AG04449 (cell line): ENCODE data around the gene YBX2.
"Not testable (repeated sequence)": the region's sequence is repeated elsewhere in the genome, so short reads cannot be mapped to it uniquely, and the experiment has no call there.

Experiments used
- CTCF ChIA-PET: fragments of 350-600 bp; formaldehyde crosslinking; extraction: SDS; loops from one replicate; lab custom pipeline; 2021; ENCODE audit warnings: antibody characterized with exemption; lab: Yijun Ruan, JAX
- POLR2A ChIA-PET: fragments of 400-600, 350-600 bp; formaldehyde crosslinking; extraction: SDS; loops from one replicate; lab custom pipeline; 2020; ENCODE audit warnings: antibody characterized with exemption, inconsistent platforms; lab: Yijun Ruan, JAX
- DNase-seq: peaks from one replicate; pipeline ENCODE4 v3.0.0-alpha.2; 2010; ENCODE audit warnings: low read depth, low spot score
- H3K4me3 ChIP-seq: 2 replicates; pipeline ENCODE4 v1.5.1; 2011; ENCODE audit warnings: low read depth, mild to moderate bottlenecking, control low read depth, low read length
- TF ChIP-seq, protein P1 (sequence below): IDR thresholded peaks from one replicate; pipeline ENCODE4 v1.5.1; 2011; ENCODE audit warnings: mild to moderate bottlenecking, moderate library complexity, low read length, control low read depth, inconsistent platforms; ENCODE audit not compliant: insufficient read depth; ENCODE audit errors: missing control alignments

YBX2 gene

DNA sequence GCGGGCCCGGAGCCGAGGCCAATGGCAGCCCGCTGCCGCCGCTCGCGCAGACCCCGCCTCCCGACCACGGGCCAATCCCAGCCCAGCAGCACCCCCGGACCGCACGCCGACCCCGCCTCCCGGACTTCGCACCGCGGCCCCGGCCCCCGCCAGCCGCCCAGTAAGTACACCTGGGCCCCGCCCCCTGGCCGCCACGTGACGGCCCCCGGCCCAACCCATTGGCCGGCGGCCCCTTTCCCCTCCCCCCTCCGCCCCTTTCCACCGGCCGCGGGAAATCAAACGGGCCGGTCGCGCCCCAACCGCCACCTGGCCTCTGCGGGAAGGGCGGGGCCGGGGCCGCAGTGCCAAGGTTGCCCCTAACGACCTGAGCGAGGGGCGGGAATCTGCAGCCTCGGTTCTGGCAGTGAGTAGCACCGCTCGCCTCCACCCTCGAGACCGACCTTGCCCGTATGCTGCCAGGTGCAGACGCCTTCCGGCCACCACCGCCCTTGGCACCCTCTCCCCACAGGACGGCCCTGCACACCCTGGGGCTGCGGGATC lies at the start of gene YBX2:
YBX2 (minus strand) TSS at position 26 of the 540 bp plus-strand sequence. CDS start 139 bp downstream, outside the sequence.
- DNase-seq = no peak
- TF ChIP-seq, protein P1, sequence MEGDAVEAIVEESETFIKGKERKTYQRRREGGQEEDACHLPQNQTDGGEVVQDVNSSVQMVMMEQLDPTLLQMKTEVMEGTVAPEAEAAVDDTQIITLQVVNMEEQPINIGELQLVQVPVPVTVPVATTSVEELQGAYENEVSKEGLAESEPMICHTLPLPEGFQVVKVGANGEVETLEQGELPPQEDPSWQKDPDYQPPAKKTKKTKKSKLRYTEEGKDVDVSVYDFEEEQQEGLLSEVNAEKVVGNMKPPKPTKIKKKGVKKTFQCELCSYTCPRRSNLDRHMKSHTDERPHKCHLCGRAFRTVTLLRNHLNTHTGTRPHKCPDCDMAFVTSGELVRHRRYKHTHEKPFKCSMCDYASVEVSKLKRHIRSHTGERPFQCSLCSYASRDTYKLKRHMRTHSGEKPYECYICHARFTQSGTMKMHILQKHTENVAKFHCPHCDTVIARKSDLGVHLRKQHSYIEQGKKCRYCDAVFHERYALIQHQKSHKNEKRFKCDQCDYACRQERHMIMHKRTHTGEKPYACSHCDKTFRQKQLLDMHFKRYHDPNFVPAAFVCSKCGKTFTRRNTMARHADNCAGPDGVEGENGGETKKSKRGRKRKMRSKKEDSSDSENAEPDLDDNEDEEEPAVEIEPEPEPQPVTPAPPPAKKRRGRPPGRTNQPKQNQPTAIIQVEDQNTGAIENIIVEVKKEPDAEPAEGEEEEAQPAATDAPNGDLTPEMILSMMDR = no peak
- POLR2A ChIA-PET = no interaction called here
- peak within 1 kb of the TSS; percentile 29 for H3K4me3 ChIP-seq
- CTCF ChIA-PET = no interaction called here

DNA sequence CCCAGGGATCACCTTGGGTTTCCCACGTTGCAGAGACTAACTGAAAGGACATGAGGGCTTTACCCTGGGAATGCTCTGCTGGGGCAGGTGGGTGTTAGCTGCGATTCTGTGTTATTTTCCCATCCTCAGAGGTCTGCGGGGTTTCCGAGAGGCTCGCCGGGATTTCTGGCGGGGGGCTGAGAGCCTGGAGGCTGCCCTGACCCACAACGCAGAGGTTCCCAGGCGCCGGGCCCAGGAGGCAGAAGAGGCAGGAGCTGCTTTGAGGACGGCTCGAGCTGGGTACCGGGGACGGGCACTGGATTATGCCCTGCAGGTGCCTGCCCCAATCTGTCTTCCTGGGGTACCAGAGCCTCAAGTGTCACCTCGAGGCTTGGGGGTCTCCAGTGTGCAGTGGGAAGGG lies 48.8 kb upstream of the YBX2 start:
- TF ChIP-seq, protein P1 = no peak
- POLR2A ChIA-PET = interaction anchor here (5.1 kb wide), 1 partner anchor 13 kb away, joined by 20 read pairs; no protein-coding TSS in a partner anchor
- CTCF ChIA-PET = interaction anchor here (1.5 to 8.6 kb wide), 8 partner anchors 7 to 298 kb away, joined by 4 to 53 read pairs (median 24); partner anchors contain the start of genes ACAP1, NEURL4, SLC16A11 and SLC2A4

DNA sequence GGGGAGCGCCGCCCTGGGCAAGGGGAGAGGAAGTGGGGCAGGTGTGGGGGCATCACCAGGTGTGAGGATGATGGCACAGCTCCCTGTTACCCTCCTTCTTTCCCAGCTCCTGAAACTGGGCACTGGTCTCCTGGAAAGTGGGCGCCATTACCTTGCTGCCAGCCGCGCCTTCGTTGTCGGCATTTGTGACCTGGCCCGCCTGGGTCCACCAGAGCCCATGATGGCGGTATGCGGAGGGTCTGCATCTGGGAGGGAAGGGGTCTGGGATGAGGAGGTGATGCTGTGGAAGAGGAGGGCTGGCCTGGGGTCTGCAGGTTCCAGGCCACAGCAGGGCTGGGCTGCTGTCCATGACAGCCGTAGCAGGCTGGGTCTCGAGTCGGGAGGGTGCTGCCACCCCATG lies 47.4 kb upstream of the YBX2 start:
- H3K4me3 ChIP-seq = no peak overlapping the region
- ChIA-PET CTCF (interaction anchor here (0.9 to 8.6 kb wide), 5 partner anchors 11 to 297 kb away, joined by 3 to 53 read pairs (median 11); partner anchors contain the start of genes NEURL4, SENP3 and SLC2A4), POLR2A (interaction anchor here (0.6 to 5.1 kb wide), 2 partner anchors 12 to 231 kb away, joined by 3 to 20 read pairs; no protein-coding TSS in a partner anchor)
- TF ChIP-seq, protein P1 = no peak
- no peak for DNase-seq

More for the DNA sequence above, 48.8 kb upstream of the YBX2 start:
- H3K4me3 ChIP-seq = no peak overlapping the region
- DNase-seq = no peak

DNA sequence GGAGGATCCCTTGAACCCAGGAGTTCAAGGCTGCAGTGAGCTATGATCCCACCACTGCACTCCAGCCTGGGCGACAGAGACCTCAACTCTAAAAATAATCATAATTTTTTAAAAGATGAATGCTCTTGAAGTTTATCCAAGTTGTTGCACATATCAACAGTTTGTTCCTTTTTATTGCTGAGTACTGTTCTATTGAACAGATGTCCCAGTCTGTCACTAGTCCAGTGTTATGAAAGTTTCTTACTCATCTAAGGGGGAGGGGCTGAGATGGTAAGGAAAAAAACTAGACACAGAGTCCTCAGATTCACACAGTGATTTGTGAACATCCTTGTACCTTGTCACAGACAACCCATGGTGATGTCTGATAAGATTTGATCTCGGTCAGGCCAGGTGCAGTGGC lies 45.7 kb upstream of the YBX2 start:
- H3K4me3 ChIP-seq = no peak overlapping the region
- no peak for DNase-seq
- TF ChIP-seq, protein P1 = no peak
- CTCF ChIA-PET = interaction anchor here (0.7 to 3.2 kb wide), 2 partner anchors 220 to 348 kb away, joined by 3 to 11 read pairs; partner anchors contain the start of gene SENP3
- POLR2A ChIA-PET = no interaction called here

DNA sequence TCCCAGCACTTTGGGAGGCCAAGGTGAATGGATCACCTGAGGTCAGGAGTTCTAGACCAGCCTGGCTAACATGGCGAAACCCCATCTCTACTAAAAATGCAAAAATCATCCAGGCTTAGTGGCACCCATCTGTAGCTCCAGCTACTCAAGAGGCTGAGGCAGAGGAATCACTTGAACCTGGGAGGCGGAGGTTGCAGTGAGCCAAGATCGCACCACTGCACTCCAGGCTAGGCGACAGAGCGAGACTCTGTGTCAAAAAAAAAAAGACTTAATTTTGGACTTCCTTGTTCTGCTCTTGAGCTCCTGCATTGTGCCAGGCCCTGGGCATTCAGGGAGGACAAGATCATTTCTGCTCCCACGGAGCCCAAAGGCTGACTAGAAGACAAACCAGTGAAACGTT lies 43.2 kb upstream of the YBX2 start:
- DNase-seq, POLR2A ChIA-PET, H3K4me3 ChIP-seq: not testable (repeated sequence)
- CTCF ChIA-PET = interaction anchor here (1.4 to 4.3 kb wide), 7 partner anchors 8 to 292 kb away, joined by 3 to 34 read pairs (median 6); partner anchors contain the start of gene SLC2A4

DNA sequence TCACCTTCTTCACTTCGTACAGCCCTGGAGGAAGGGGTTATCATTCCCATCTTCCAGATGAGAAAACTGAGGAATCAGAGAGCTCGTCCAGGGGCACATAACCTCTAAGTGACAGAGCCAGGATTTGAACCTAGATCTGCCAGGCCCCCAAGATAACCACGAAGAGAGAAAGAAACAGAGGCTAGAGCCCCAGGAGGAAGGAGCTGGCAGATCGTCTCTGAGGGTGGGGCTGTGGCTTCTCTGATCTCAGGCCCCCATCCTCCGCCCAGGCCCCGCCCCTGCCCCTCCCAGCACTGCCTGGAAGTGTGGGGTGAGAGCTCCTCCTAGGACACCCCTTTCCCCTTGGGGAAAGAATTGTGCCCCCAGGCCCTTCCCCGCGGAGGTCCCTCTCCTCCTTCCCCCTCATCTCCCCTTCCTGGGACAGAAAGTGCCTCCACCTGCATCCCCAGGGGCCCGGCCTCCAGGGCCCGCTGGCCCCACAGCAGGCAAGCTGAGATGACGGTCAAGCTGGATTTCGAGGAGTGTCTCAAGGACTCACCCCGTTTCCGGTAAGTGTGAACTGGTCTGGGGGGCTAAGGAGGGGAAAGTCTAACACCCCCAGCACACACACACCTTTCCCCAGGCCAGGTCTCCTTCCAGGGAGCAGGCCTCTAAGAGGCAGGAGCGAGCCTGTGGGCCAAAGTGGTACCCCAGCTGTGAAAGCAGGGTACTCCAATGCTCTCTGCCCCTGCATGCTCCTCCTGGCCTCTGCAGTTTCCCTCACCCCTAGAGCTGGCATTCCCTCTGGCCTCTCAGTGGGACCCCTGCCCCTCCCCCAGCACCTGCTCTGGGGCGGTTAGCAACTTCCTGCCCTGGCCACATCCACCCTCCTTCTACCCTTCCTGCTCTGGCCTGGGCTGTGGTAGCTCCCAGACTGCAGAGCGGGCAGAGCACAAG lies 42.1 kb upstream of the YBX2 start, which contains the start of gene ACAP1:
ACAP1 (plus strand) TSS at position 290 of the 936 bp plus-strand sequence; CDS start at position 496, 206 bp downstream.
- no peak within 1 kb of the TSS for H3K4me3 ChIP-seq
- ChIA-PET POLR2A (no interaction called here), CTCF (interaction anchor here (1.4 to 4.3 kb wide), 6 partner anchors 9 to 291 kb away, joined by 4 to 34 read pairs (median 7); no protein-coding TSS in a partner anchor)
- DNase-seq = no peak
- TF ChIP-seq, protein P1 = no peak

DNA sequence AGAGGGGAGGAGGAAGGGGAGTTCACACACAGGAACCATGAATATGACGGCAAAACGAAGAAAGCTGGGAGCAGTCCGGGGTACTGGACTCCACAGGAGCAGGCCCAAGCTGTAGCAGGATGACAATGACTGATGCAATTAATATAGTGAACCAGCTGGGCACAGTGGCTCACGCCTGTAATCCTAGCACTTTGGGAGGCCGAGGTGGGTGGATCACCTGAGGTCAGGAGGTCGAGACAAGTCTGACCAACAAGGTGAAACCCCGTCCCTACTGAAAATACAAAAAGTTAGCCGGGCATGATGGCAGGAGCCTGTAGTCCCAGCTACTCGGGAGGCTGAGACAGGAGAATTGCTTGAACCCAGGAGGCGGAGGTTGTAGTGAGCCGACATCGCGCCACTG lies 41.3 kb upstream of the YBX2 start:
- DNase-seq, H3K4me3 ChIP-seq, POLR2A ChIA-PET: not testable (repeated sequence)
- CTCF ChIA-PET = interaction anchor here (1.5 to 4.3 kb wide), 5 partner anchors 10 to 39 kb away, joined by 3 to 34 read pairs (median 8); no protein-coding TSS in a partner anchor
